HG02943 (cell line): ENCODE results near the gene HYDIN.
"Not testable (repeated sequence)": the region's sequence is repeated elsewhere in the genome, so short reads cannot be mapped to it uniquely, and the experiment has no call there.

Experiments
- ATAC-seq: cut with Tn5 transposase; IDR thresholded peaks from one replicate; pipeline ENCODE4 v1.9.1; 2021; ENCODE audit warnings: mild to moderate bottlenecking, low read depth, moderate library complexity; ENCODE audit not compliant: unreplicated experiment

Gene HYDIN

GRCh38 chr16:70882311-70882710, 348.2 kb downstream of the HYDIN start:
- ATAC-seq = not testable (repeated sequence)

GRCh38 chr16:70877895-70878294, 352.6 kb downstream of the HYDIN start:
- ATAC-seq = not testable (repeated sequence)

- ATAC-seq = not testable (repeated sequence)
These were observed 354.1 kb downstream of the HYDIN start for GRCh38 chr16:70876442-70876841.

- not testable (repeated sequence) for ATAC-seq
These were observed 365.8 kb downstream of the HYDIN start for GRCh38 chr16:70864698-70865097.

- ATAC-seq = not testable (repeated sequence)
These were observed 368.5 kb downstream of the HYDIN start for GRCh38 chr16:70861996-70862395.

- not testable (repeated sequence) for ATAC-seq
These were observed 379.2 kb downstream of the HYDIN start for GRCh38 chr16:70851299-70851698.

GRCh38 chr16:70823498-70824118, 406.9 kb downstream of the HYDIN start:
- ATAC-seq = not testable (repeated sequence)

- not testable (repeated sequence) for ATAC-seq
These were observed 407.8 kb downstream of the HYDIN start for GRCh38 chr16:70822734-70823133.

GRCh38 chr16:70818088-70818487, 412.4 kb downstream of the HYDIN start:
- not testable (repeated sequence) for ATAC-seq

GRCh38 chr16:70809392-70810060, 421.0 kb downstream of the HYDIN start:
- ATAC-seq = no peak

GRCh38 chr16:70808371-70808770, 422.2 kb downstream of the HYDIN start:
- no peak for ATAC-seq

GRCh38 chr16:70805787-70806186, 424.7 kb downstream of the HYDIN start:
- ATAC-seq = no peak

- ATAC-seq = no peak
These were observed 425.1 kb downstream of the HYDIN start for GRCh38 chr16:70805380-70805779.

GRCh38 chr16:70804734-70805169, 425.8 kb downstream of the HYDIN start:
- no peak for ATAC-seq

GRCh38 chr16:70804153-70804733, 426.3 kb downstream of the HYDIN start:
- no peak for ATAC-seq

GRCh38 chr16:70803319-70803718, 427.2 kb downstream of the HYDIN start:
- no peak for ATAC-seq

GRCh38 chr16:70801611-70802010, 428.9 kb downstream of the HYDIN start:
- no peak for ATAC-seq

GRCh38 chr16:70800781-70801480, 429.6 kb downstream of the HYDIN start, which contains the start of gene VAC14:
VAC14 (minus strand) TSS chr16:70801158; CDS start chr16:70800900, 258 bp downstream.
- ATAC-seq = peak; percentile 84

GRCh38 chr16:70800311-70800710, 430.2 kb downstream of the HYDIN start:
- no peak for ATAC-seq

GRCh38 chr16:70796301-70796700, 434.2 kb downstream of the HYDIN start:
- ATAC-seq = no peak
